ENCODE results near the gene PKP4. TPM values are rescaled to one million over a fixed set of nuclear protein-coding genes. Genes with fewer than 3 reads are reported as not detected.

PKP4 gene
- total RNA-seq, 1 donor from 2014 or later = 83.9 TPM

DNA sequence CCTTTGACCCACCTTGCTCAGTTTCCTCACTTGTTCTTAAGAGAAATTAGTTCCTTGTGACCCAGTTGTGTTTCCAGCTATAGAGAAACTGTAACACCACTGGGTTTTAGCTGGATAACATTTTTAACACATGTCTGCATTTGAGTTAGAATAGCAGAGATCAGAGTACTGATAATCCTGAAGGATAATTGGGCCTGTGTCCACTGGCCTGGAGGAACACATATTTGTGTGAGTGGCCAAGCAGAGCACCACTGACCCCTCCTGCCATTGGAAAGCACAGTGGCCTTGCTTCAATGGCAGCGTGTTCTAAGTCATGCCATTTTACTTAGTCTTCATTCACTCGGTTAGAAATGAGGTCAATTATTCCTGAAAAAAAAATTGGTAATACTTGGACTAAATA is 42.6 kb downstream of the PKP4 start:
- H3K36me3 Mint-ChIP-seq = no peaks in the 10 kb centered on the region
- TF ChIP-seq EZH2 (IDR thresholded peaks at IDR 0.05) = no peak
- TF ChIP-seq CTCF (IDR thresholded peaks at IDR 0.05) = no peak
- TF ChIP-seq EZH2phosphoT487 (IDR thresholded peaks at IDR 0.05) = no peak
- Histone ChIP-seq H4K20me1 (ENCODE audit: low read depth) (peaks cover 48% of the 10 kb centered on the region), H3K36me3 (no peaks in the 10 kb centered on the region), H2AFZ (replicated peaks) (no peak overlapping the region), H3K79me2 (ENCODE audit: low read depth) (peaks cover 100% of the 10 kb centered on the region), H3F3A (ENCODE audit: low read depth) (no peaks in the 10 kb centered on the region), H3K4me2 (no peak overlapping the region), H3K4me1 (peaks cover 6% of the 10 kb centered on the region), H3K4me3 (no peak overlapping the region), H3K27me3 (no peaks in the 10 kb centered on the region), H3K9me3 (ENCODE audit: low read depth) (no peaks in the 10 kb centered on the region), H3K9ac (no peak overlapping the region), H3K27ac (no peak overlapping the region)
- H3K27me3 Mint-ChIP-seq (ENCODE audit: insufficient read depth, low read depth) = no peaks in the 10 kb centered on the region
- H3K9me3 Mint-ChIP-seq = no peaks in the 10 kb centered on the region
- no peak overlapping the region for H3K27ac Mint-ChIP-seq
- no peak overlapping the region for H3K4me3 Mint-ChIP-seq
- H3K4me1 Mint-ChIP-seq = peaks cover 8% of the 10 kb centered on the region
- no peak for DNase-seq (ENCODE audit: low spot score)

- no peaks in the 10 kb centered on the region for H3K36me3 Mint-ChIP-seq
- Histone ChIP-seq H3K27me3 (no peaks in the 10 kb centered on the region), H4K20me1 (ENCODE audit: low read depth) (peaks cover 56% of the 10 kb centered on the region), H3K9me3 (ENCODE audit: low read depth) (no peaks in the 10 kb centered on the region), H3K79me2 (ENCODE audit: low read depth) (peaks cover 100% of the 10 kb centered on the region), H3K4me1 (peaks cover 12% of the 10 kb centered on the region), H3K36me3 (no peaks in the 10 kb centered on the region), H2AFZ (replicated peaks) (no peak overlapping the region), H3K9ac (no peak overlapping the region), H3K27ac (no peak overlapping the region), H3K4me3 (no peak overlapping the region), H3K4me2 (no peak overlapping the region), H3F3A (ENCODE audit: low read depth) (no peaks in the 10 kb centered on the region)
- TF ChIP-seq EZH2phosphoT487 (IDR thresholded peaks at IDR 0.05) = no peak
- no peak for TF ChIP-seq CTCF (IDR thresholded peaks at IDR 0.05)
- TF ChIP-seq EZH2 (IDR thresholded peaks at IDR 0.05) = no peak
- H3K27me3 Mint-ChIP-seq (ENCODE audit: insufficient read depth, low read depth) = no peaks in the 10 kb centered on the region
- DNase-seq (ENCODE audit: low spot score) = no peak
- peak overlapping the region; percentile 73 for H3K27ac Mint-ChIP-seq
- peaks cover 9% of the 10 kb centered on the region for H3K4me1 Mint-ChIP-seq
- H3K4me3 Mint-ChIP-seq = no peak overlapping the region
- H3K9me3 Mint-ChIP-seq = no peaks in the 10 kb centered on the region
These were observed 43.6 kb downstream of the PKP4 start for GRCh38 chr2:158500333-158500732.

- Mint-ChIP-seq H3K27me3 (ENCODE audit: insufficient read depth, low read depth) (no peaks in the 10 kb centered on the region), H3K27ac (no peak overlapping the region), H3K4me1 (peaks cover 11% of the 10 kb centered on the region), H3K4me3 (no peak overlapping the region), H3K36me3 (no peaks in the 10 kb centered on the region), H3K9me3 (no peaks in the 10 kb centered on the region)
- Histone ChIP-seq H3K9me3 (ENCODE audit: low read depth) (no peaks in the 10 kb centered on the region), H3K9ac (no peak overlapping the region), H3K4me3 (no peak overlapping the region), H3K79me2 (ENCODE audit: low read depth) (peaks cover 100% of the 10 kb centered on the region), H3K27me3 (no peaks in the 10 kb centered on the region), H2AFZ (replicated peaks) (no peak overlapping the region), H4K20me1 (ENCODE audit: low read depth) (peaks cover 58% of the 10 kb centered on the region), H3K27ac (no peak overlapping the region), H3F3A (ENCODE audit: low read depth) (no peaks in the 10 kb centered on the region), H3K4me1 (peaks cover 10% of the 10 kb centered on the region), H3K4me2 (no peak overlapping the region), H3K36me3 (no peaks in the 10 kb centered on the region)
- no peak for TF ChIP-seq EZH2phosphoT487 (IDR thresholded peaks at IDR 0.05)
- no peak for TF ChIP-seq CTCF (IDR thresholded peaks at IDR 0.05)
- no peak for TF ChIP-seq EZH2 (IDR thresholded peaks at IDR 0.05)
- DNase-seq (ENCODE audit: low spot score) = no peak
These were observed 44.5 kb downstream of the PKP4 start for GRCh38 chr2:158501301-158501700.
